ENCODE results near the gene MREG. TPM values are rescaled to one million over a fixed set of nuclear protein-coding genes. Genes with fewer than 3 reads are reported as not detected.

The MREG gene
- polyA plus RNA-seq, 2 of the 4 experiments (the other 2 are of a cell fraction): 6.4 to 8.0 TPM

DNA sequence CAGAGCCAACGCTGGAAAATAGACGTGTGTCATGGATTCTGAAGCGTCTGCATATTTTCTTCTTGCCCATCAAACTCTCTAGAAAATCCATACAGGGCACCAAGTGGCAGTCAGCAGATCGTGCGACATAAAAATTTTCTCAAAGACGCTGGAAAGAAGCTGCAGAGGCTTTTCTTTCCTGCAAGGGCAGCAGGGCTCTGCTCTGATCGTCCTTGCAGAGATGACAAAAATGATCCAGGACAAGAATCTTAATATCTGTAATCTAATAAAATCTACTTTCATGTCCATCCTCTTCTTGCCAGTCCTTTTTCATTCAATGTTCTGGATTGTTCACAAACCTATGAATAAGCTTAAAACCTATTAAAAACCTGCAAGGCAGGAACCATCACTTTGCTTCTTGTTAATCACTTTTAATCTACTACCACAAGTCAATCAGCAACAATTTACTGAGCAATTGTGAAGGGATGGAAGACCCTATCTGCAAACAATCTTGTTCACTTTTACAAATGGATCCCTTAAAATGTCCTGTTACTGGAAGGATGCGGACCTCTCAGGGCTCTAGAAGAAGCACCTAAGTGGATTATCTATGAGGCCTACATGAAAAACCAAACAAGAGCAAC is 93.6 kb downstream of the MREG start:
- Histone ChIP-seq H3K27ac (peak overlapping the region; percentile 50), H3K4me1 (peaks cover 25% of the 10 kb centered on the region), H3K9me3 (no peaks in the 10 kb centered on the region), H3K4me3 (no peak overlapping the region), H3K4me2 (no peak overlapping the region; the same call in 2 of the 3 replicates)
- no peak for DNase-seq (ENCODE audit: low read depth in 1 of 2, low spot score in 1 of 2)
- ChIA-PET CTCF (interaction anchor here (0.7 to 2.6 kb wide), 13 partner anchors 11 to 522 kb away, joined by 3 to 16 read pairs (median 3); no protein-coding TSS in a partner anchor), POLR2A (no interaction called here)
- TF ChIP-seq RCOR1 (IDR thresholded peaks at IDR 0.05; ENCODE audit: low read depth, low read length): no peak
- 63% methylated on average over 8 of the region's 8 CpGs for WGBS (ENCODE audit: missing lambda C conversion rate)
- ATAC-seq: peak; percentile 24 to 51; a peak in 3 of 6 replicates
- no peak for FAIRE-seq

- H3K4me1 ChIP-seq: peaks cover 25% of the 10 kb centered on the region
- CTCF ChIA-PET: interaction anchor here (0.6 to 2.6 kb wide), 13 partner anchors 18 to 958 kb away, joined by 3 to 16 read pairs (median 3); no protein-coding TSS in a partner anchor
- H3K27ac ChIP-seq: peak overlapping the region; percentile 50
- TF ChIP-seq EHF (CRISPR knock-in tag; IDR thresholded peaks at IDR 0.05) (no peak), ZSCAN20 (CRISPR knock-in tag; IDR thresholded peaks at IDR 0.05) (no peak), USF2 (IDR thresholded peaks at IDR 0.05) (no peak), FOSL2 (IDR thresholded peaks at IDR 0.05) (no peak), FOSL2 (CRISPR knock-in tag; IDR thresholded peaks at IDR 0.05) (no peak), ZNF302 (CRISPR knock-in tag; IDR thresholded peaks at IDR 0.05) (no peak), KDM1A (IDR thresholded peaks at IDR 0.05; ENCODE audit: low read depth) (no peak), TP53 (CRISPR knock-in tag; IDR thresholded peaks at IDR 0.05) (no peak), ELK1 (IDR thresholded peaks at IDR 0.05; ENCODE audit: low read depth, low read length) (no peak), RFX5 (IDR thresholded peaks at IDR 0.05) (no peak)
- TF ChIP-seq, protein P1, sequence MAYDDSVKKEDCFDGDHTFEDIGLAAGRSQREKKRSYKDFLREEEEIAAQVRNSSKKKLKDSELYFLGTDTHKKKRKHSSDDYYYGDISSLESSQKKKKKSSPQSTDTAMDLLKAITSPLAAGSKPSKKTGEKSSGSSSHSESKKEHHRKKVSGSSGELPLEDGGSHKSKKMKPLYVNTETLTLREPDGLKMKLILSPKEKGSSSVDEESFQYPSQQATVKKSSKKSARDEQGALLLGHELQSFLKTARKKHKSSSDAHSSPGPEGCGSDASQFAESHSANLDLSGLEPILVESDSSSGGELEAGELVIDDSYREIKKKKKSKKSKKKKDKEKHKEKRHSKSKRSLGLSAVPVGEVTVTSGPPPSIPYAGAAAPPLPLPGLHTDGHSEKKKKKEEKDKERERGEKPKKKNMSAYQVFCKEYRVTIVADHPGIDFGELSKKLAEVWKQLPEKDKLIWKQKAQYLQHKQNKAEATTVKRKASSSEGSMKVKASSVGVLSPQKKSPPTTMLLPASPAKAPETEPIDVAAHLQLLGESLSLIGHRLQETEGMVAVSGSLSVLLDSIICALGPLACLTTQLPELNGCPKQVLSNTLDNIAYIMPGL (CRISPR knock-in tag; IDR thresholded peaks at IDR 0.05; ENCODE audit: borderline replicate concordance): no peak
- TF ChIP-seq, protein P2, sequence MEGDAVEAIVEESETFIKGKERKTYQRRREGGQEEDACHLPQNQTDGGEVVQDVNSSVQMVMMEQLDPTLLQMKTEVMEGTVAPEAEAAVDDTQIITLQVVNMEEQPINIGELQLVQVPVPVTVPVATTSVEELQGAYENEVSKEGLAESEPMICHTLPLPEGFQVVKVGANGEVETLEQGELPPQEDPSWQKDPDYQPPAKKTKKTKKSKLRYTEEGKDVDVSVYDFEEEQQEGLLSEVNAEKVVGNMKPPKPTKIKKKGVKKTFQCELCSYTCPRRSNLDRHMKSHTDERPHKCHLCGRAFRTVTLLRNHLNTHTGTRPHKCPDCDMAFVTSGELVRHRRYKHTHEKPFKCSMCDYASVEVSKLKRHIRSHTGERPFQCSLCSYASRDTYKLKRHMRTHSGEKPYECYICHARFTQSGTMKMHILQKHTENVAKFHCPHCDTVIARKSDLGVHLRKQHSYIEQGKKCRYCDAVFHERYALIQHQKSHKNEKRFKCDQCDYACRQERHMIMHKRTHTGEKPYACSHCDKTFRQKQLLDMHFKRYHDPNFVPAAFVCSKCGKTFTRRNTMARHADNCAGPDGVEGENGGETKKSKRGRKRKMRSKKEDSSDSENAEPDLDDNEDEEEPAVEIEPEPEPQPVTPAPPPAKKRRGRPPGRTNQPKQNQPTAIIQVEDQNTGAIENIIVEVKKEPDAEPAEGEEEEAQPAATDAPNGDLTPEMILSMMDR (IDR thresholded peaks at IDR 0.05): no peak
- TF ChIP-seq, protein P3, sequence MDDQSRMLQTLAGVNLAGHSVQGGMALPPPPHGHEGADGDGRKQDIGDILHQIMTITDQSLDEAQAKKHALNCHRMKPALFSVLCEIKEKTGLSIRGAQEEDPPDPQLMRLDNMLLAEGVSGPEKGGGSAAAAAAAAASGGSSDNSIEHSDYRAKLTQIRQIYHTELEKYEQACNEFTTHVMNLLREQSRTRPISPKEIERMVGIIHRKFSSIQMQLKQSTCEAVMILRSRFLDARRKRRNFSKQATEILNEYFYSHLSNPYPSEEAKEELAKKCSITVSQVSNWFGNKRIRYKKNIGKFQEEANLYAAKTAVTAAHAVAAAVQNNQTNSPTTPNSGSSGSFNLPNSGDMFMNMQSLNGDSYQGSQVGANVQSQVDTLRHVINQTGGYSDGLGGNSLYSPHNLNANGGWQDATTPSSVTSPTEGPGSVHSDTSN (IDR thresholded peaks at IDR 0.05): no peak
- ATAC-seq: no peak
- 70% methylated on average over 3 of the region's 3 CpGs for WGBS (ENCODE audit: missing lambda C conversion rate)
- DNase-seq (ENCODE audit: low read depth in 1 of 2, low spot score in 1 of 2): no peak
- POLR2A ChIA-PET: no interaction called here
- H3K4me3 ChIP-seq: no peak overlapping the region
- no peak for FAIRE-seq
- H3K9me3 ChIP-seq: no peaks in the 10 kb centered on the region
- H3K4me2 ChIP-seq: peak overlapping the region; percentile 50
Measured at GRCh38 chr2:215918901-215919599, 94.3 kb downstream of the MREG start.

Data from A549 (cell line).